Renal cortical epithelial cell (primary cell): ENCODE data around the gene HTR2B. TPM values are rescaled to one million over a fixed set of nuclear protein-coding genes. Genes with fewer than 3 reads are reported as not detected.
"Not testable (repeated sequence)": the region's sequence is repeated elsewhere in the genome, so short reads cannot be mapped to it uniquely, and the experiment has no call there.

Experiments used
- DNase-seq: peaks from one replicate; pipeline ENCODE4 v3.0.0-alpha.2; 2011; ENCODE audit warnings: low read depth
- total RNA-seq: library from RNA; depleted of rRNA; stranded (reverse); fragments of >200 nt; gene quantifications from 2 replicates; pipeline ENCODE4 v1.2.3, GENCODE V29; 2014

HTR2B gene
- total RNA-seq, 1 donor from 2014 or later: 0.05 TPM

GRCh38 chr2:231133365-231134099 lies 8.7 kb upstream of the HTR2B start:
- DNase-seq: peak; percentile 20

GRCh38 chr2:231132129-231132528 lies 7.3 kb upstream of the HTR2B start:
- no peak for DNase-seq

GRCh38 chr2:231130336-231131056 lies 5.7 kb upstream of the HTR2B start:
- no peak for DNase-seq

GRCh38 chr2:231129216-231129615 lies 4.4 kb upstream of the HTR2B start:
- no peak for DNase-seq

GRCh38 chr2:231128541-231128940 lies 3.7 kb upstream of the HTR2B start:
- DNase-seq: no peak

- DNase-seq: no peak
Measured at GRCh38 chr2:231127936-231128335, 3.1 kb upstream of the HTR2B start.

GRCh38 chr2:231127480-231127879 lies 2.6 kb upstream of the HTR2B start:
- DNase-seq: no peak

GRCh38 chr2:231126123-231126522 lies 1.3 kb upstream of the HTR2B start:
- DNase-seq: no peak

GRCh38 chr2:231123362-231123898 lies 1.4 kb downstream of the HTR2B start:
- no peak for DNase-seq

- no peak for DNase-seq
Measured at GRCh38 chr2:231118614-231118942, 6.3 kb downstream of the HTR2B start.

GRCh38 chr2:231117922-231118613 lies 6.8 kb downstream of the HTR2B start:
- peak; percentile 79 for DNase-seq

- DNase-seq: no peak
Measured at GRCh38 chr2:231117148-231117547, 7.7 kb downstream of the HTR2B start.

- no peak for DNase-seq
Measured at GRCh38 chr2:231115651-231116050, 9.2 kb downstream of the HTR2B start.

- DNase-seq: peak; percentile 60
Measured at GRCh38 chr2:231113489-231113888, 11.4 kb downstream of the HTR2B start.

GRCh38 chr2:231111987-231112386 lies 12.9 kb downstream of the HTR2B start:
- DNase-seq: peak; percentile 38

GRCh38 chr2:231110551-231110950 lies 14.3 kb downstream of the HTR2B start:
- DNase-seq: peak; percentile 45

- peak; percentile 64 for DNase-seq
Measured at GRCh38 chr2:231104115-231104713, 20.6 kb downstream of the HTR2B start.

- DNase-seq: no peak
Measured at GRCh38 chr2:231102772-231103171, 22.1 kb downstream of the HTR2B start.

- no peak for DNase-seq
Measured at GRCh38 chr2:231100990-231101389, 23.9 kb downstream of the HTR2B start.

GRCh38 chr2:231100321-231100720 lies 24.5 kb downstream of the HTR2B start:
- DNase-seq: not testable (repeated sequence)

- no peak for DNase-seq
Measured at GRCh38 chr2:231099918-231100317, 24.9 kb downstream of the HTR2B start.

GRCh38 chr2:231094736-231095346 lies 30.0 kb downstream of the HTR2B start:
- no peak for DNase-seq
